ENCODE measurements around the gene NEK7. TPM values are rescaled to one million over a fixed set of nuclear protein-coding genes. Genes with fewer than 3 reads are reported as not detected.

NEK7 gene
- total RNA-seq (2014; rRNA removed), result 23.2 and 25.2 TPM in 2 replicates
- percentile 85 among the genes with signal in this experiment for Bru-seq, nascent RNA
- percentile 65 among the genes with signal in this experiment for BruChase-seq, experiment 1, labeled RNA remaining after a 6-hour chase
- percentile 70 among the genes with signal in this experiment for BruChase-seq, experiment 2, labeled RNA remaining after a 2-hour chase
- long read RNA-seq, full-length matches to known transcripts, result 115 of 150 reads
- long read RNA-seq, partial matches to known transcripts, result 7 of 150 reads
- long read RNA-seq, other reads (novel, unspliced or antisense), result 28 of 150 reads

- ATAC-seq (peak; percentile 62), DNase-seq (peak; percentile 80)
- Histone ChIP-seq H3K9me3 (ENCODE audit: low read length) (no peaks in the 10 kb centered on the region), H2AFZ (ENCODE audit: low read length) (peak within 1 kb of the TSS; percentile 96), H3K27me3 (ENCODE audit: low read length) (no peaks in the 10 kb centered on the region), H3K4me3 (ENCODE audit: low read length) (peak within 1 kb of the TSS; percentile 81), H3K4me2 (ENCODE audit: low read length) (peak within 1 kb of the TSS; percentile 81), H3K9ac (ENCODE audit: low read length) (peak within 1 kb of the TSS; percentile 76), H4K20me1 (ENCODE audit: low read length) (no peaks in the 10 kb centered on the region), H3K4me1 (ENCODE audit: insufficient read depth, low read length) (peaks cover 32% of the 10 kb centered on the region), H3F3A (ENCODE audit: low read length, unreplicated experiment) (no peaks in the 10 kb centered on the region), H3K79me2 (ENCODE audit: low read length) (peaks cover 47% of the 10 kb centered on the region), H3K27ac (ENCODE audit: low read length) (peak within 1 kb of the TSS; percentile 59), H3K36me3 (ENCODE audit: low read depth, low read length) (no peaks in the 10 kb centered on the region), H3K9me2 (replicated peaks; ENCODE audit: low read length) (no peaks in the 10 kb centered on the region)
- TF ChIP-seq CTCF (conservative IDR thresholded peaks at IDR 0.05; ENCODE audit: low read depth, low read length) (no peak), EZH2 (IDR thresholded peaks at IDR 0.05; ENCODE audit: low read length, unreplicated experiment) (no peak), EZH2phosphoT487 (IDR thresholded peaks at IDR 0.05; ENCODE audit: borderline replicate concordance, low read length) (no peak)
- ChIA-PET CTCF (no interaction called here), POLR2A (ENCODE audit: unreplicated experiment) (interaction anchor here (0.6 kb wide), 2 partner anchors 55 to 122 kb away, joined by 3 to 4 read pairs; no protein-coding TSS in a partner anchor)
- intact Hi-C loops (cut with micrococcal nuclease), result loop anchor here (2.0 to 5.0 kb wide), 7 partner anchors 68 to 531 kb away; partner anchors contain the start of genes DENND1B and LHX9
- BruUV-seq (replicated peaks), result no TSS peak
These were observed at the start of gene NEK7 for GRCh38 chr1:198156745-198157240. Gene NEK7 (plus strand): TSS chr1:198156998. CDS start chr1:198232581, 75,583 bp downstream.

GRCh38 chr1:198107091-198107501 lies 49.7 kb upstream of the NEK7 start:
- H3F3A ChIP-seq (ENCODE audit: low read length, unreplicated experiment), result no peaks in the 10 kb centered on the region
- no peaks in the 10 kb centered on the region for H3K4me1 ChIP-seq (ENCODE audit: insufficient read depth, low read length)
- H3K27me3 ChIP-seq (ENCODE audit: low read length), result no peaks in the 10 kb centered on the region
- BruUV-seq (replicated peaks), result no TSS peak
- intact Hi-C loops (cut with micrococcal nuclease), result no loop called here
- CTCF ChIA-PET, result no interaction called here
- no peaks in the 10 kb centered on the region for H3K9me2 ChIP-seq (replicated peaks; ENCODE audit: low read length)
- H3K9me3 ChIP-seq (ENCODE audit: low read length), result no peaks in the 10 kb centered on the region
- no peak overlapping the region for H2AFZ ChIP-seq (ENCODE audit: low read length)
- no peaks in the 10 kb centered on the region for H3K79me2 ChIP-seq (ENCODE audit: low read length)
- no peaks in the 10 kb centered on the region for H3K36me3 ChIP-seq (ENCODE audit: low read depth, low read length)
- no peak for TF ChIP-seq EZH2 (IDR thresholded peaks at IDR 0.05; ENCODE audit: low read length, unreplicated experiment)
- TF ChIP-seq CTCF (conservative IDR thresholded peaks at IDR 0.05; ENCODE audit: low read depth, low read length), result no peak
- TF ChIP-seq EZH2phosphoT487 (IDR thresholded peaks at IDR 0.05; ENCODE audit: borderline replicate concordance, low read length), result no peak
- POLR2A ChIA-PET (ENCODE audit: unreplicated experiment), result no interaction called here
- no peak overlapping the region for H3K4me2 ChIP-seq (ENCODE audit: low read length)
- ATAC-seq, result no peak
- DNase-seq, result peak; percentile 12
- H3K27ac ChIP-seq (ENCODE audit: low read length), result no peak overlapping the region
- no peak overlapping the region for H3K9ac ChIP-seq (ENCODE audit: low read length)
- no peaks in the 10 kb centered on the region for H4K20me1 ChIP-seq (ENCODE audit: low read length)
- no peak overlapping the region for H3K4me3 ChIP-seq (ENCODE audit: low read length)

Data from PC-3 (cell line).